Thyroid gland (tissue), 4 donors: ENCODE data around the gene XRCC3.

Experiments used
- POLR2A ChIP-seq, 2 donors: fragments of 450-650 bp; IDR thresholded peaks; one replicate each; pipeline ENCODE4 v1.6.1; 2017; ENCODE audit warnings: antibody characterized with exemption in 2 of 2, mild to moderate bottlenecking in 2 of 2, moderate library complexity in 1 of 2
- TF ChIP-seq, protein P1 (sequence below), 6 experiments: fragments of 200-600 bp in 3 of 6; fragments of 450-650 bp in 3 of 6; sonication (generic) in 3 of 6; IDR thresholded peaks; one replicate each; pipeline ENCODE4 v1.5.1; 2016 to 2019; ENCODE audit warnings: antibody characterized with exemption in 6 of 6, mild to moderate bottlenecking in 2 of 6, inconsistent platforms in 1 of 6, moderate library complexity in 1 of 6

DNA sequence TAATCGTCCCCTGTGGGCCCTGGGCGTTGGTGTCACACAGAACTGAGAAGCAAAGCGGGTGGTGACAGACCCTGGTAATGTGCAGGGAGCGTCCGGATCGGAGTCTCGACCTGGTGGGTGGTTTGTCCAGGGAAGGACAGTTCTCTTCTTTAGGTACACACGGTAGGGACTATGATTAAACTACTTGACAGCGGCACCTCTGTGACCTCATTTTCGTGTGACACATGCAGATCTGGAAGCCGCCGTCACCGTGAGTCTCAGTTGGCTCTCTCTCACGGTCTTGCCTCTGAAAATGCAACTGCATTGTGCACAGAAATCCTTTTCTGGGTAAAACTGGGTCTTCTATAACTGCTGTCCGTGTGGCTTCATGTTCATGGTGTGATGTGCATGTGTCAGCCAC lies 32.1 kb downstream of the XRCC3 start:
- no peak for TF ChIP-seq POLR2A (IDR thresholded peaks at IDR 0.05)
- TF ChIP-seq, protein P1, sequence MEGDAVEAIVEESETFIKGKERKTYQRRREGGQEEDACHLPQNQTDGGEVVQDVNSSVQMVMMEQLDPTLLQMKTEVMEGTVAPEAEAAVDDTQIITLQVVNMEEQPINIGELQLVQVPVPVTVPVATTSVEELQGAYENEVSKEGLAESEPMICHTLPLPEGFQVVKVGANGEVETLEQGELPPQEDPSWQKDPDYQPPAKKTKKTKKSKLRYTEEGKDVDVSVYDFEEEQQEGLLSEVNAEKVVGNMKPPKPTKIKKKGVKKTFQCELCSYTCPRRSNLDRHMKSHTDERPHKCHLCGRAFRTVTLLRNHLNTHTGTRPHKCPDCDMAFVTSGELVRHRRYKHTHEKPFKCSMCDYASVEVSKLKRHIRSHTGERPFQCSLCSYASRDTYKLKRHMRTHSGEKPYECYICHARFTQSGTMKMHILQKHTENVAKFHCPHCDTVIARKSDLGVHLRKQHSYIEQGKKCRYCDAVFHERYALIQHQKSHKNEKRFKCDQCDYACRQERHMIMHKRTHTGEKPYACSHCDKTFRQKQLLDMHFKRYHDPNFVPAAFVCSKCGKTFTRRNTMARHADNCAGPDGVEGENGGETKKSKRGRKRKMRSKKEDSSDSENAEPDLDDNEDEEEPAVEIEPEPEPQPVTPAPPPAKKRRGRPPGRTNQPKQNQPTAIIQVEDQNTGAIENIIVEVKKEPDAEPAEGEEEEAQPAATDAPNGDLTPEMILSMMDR (IDR thresholded peaks at IDR 0.05) = no peak
